HG03571 (cell line): ENCODE results near the gene GRIK2.

Experiments
- ATAC-seq: cut with Tn5 transposase; IDR thresholded peaks from one replicate; pipeline ENCODE4 v1.9.1; 2021; ENCODE audit not compliant: unreplicated experiment

Gene GRIK2

GRCh38 chr6:101853231-101854085 lies 459.9 kb downstream of the GRIK2 start:
- ATAC-seq: no peak

- no peak for ATAC-seq
Measured at GRCh38 chr6:101876431-101876830, 482.9 kb downstream of the GRIK2 start.

- ATAC-seq: no peak
Measured at GRCh38 chr6:101878554-101879276, 485.2 kb downstream of the GRIK2 start.

DNA sequence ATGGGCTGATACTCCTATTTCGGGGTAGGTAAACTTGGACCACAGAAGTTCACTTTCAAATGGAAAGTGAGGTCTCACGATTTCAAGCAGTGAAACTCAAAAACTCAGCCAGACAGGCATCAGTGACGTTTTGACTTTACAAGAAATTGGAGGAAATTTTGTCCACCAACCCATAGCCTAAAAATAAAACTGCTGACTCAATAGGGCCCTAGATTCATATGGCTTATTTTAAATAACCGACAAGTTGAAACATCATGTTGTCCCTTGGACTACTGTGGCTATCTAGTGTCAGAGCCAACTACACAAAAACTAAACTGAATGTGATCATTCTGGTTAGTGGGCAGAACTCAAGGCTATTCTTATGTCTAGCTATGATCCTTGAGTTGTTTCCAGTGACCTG lies 486.3 kb downstream of the GRIK2 start:
- no peak for ATAC-seq

GRCh38 chr6:101883505-101883904 lies 490.0 kb downstream of the GRIK2 start:
- ATAC-seq: no peak

- ATAC-seq: no peak
Measured at GRCh38 chr6:101887532-101887931, 494.0 kb downstream of the GRIK2 start.

GRCh38 chr6:101907356-101908217 lies 514.1 kb downstream of the GRIK2 start:
- no peak for ATAC-seq

DNA sequence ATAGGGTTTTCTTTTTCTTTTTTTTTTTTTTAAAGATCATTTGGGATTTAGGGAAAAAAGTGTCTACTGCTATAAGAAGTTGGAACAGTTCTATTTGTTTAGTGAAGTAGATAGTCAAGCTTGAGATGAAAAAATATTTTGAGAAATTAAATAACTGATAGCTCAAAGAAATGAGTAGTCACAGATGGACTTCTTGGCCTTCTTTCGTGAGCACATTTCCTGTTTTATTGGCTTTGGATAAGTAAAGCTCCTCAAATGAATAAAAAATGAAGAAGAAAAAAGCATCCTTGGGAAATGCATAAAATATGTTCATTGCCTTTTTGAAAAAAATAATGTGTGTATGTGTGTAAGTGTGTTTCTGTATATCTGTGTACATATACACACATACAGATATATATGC lies 515.9 kb downstream of the GRIK2 start:
- ATAC-seq: no peak

- ATAC-seq: no peak
Measured at GRCh38 chr6:101912311-101912710, 518.8 kb downstream of the GRIK2 start.

- ATAC-seq: no peak
Measured at GRCh38 chr6:101918471-101918870, 525.0 kb downstream of the GRIK2 start.

DNA sequence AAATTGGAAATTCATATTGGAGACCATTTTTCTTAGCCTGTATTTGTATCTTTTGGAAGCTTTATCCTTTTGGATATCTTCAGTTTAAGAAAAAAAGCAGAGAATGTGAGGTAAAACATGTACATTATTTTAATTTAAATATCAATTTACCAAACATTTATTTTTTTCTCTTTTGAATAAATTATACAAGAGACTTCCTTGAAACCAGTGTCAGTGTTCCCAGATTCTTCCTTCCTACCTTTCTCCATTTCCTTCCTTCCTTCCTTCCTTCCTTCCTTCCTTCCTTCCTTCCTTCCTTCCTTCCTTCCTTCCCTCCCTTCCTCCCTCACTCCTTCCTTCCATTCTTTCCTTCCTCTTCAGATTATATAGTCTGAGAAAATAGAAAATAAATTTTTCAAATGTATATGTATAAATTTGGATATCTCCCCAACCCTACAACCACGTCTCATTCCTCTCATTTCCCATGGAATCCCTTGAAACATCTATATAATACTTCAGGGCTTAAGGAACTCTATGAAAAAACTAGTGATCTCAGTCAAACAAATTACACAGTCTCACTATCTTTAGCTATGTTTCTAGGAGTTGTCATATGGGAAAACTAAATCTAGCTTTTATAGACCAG lies 528.4 kb downstream of the GRIK2 start:
- no peak for ATAC-seq

DNA sequence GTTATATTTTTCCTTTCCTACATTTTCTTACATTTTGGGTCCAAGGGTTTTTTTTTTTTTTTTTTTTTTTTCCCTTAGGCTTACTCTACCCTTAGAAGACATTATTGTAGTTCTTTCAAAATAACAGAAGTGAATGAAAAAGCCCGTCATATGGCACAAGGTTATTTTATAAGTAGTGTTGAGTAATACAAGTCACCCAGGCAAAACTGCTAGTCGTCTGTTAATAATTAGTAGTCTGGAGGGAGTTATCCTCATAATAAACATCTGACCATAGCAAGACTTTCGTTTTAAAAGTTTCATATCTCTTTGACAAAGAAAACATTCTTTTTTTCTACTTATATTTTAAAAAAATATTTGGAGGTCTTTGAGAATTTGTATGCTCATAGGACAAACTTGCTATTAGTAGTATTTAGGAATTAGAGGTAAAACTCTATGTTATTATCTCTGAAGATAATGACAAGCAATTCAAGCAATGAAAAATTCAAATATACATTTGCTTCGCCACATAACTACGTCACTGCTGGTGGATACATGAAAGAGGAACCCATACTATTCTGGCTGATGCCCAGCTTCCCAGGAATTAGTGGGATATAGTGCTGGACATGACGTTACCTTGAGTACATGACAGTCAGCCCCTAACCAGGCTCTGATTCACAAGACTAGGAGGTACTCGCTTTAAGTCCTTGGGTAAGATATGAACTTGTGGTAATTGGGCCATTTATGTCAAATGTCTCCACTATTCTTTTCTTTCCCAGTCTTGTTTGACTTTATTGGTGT lies 532.8 kb downstream of the GRIK2 start:
- ATAC-seq: no peak

GRCh38 chr6:101931766-101932165 lies 538.3 kb downstream of the GRIK2 start:
- ATAC-seq: no peak

- ATAC-seq: no peak
Measured at GRCh38 chr6:101932704-101933103, 539.2 kb downstream of the GRIK2 start.

- ATAC-seq: no peak
Measured at GRCh38 chr6:101935732-101936131, 542.2 kb downstream of the GRIK2 start.

GRCh38 chr6:101936516-101936915 lies 543.0 kb downstream of the GRIK2 start:
- no peak for ATAC-seq

GRCh38 chr6:101937108-101937507 lies 543.6 kb downstream of the GRIK2 start:
- no peak for ATAC-seq

GRCh38 chr6:101940391-101940790 lies 546.9 kb downstream of the GRIK2 start:
- ATAC-seq: no peak

DNA sequence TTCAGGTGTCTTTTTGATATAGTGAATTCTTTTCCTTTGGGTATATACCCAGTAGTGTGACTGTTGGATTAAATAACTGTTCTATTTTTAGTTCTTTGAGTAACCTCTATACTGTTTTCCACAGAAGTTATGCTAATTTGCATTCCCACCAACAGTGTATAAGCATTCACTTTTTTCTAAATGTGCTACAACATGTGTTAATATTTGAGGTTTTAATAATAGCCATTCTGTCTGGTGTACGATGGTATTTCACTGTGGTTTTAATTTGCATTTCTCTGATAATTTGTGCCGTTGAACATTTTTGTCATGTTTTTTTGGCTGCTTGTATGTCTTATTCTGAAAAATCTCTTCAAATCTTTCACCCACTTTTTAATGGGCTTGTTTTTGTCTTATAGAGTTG lies 563.5 kb downstream of the GRIK2 start:
- ATAC-seq: no peak

DNA sequence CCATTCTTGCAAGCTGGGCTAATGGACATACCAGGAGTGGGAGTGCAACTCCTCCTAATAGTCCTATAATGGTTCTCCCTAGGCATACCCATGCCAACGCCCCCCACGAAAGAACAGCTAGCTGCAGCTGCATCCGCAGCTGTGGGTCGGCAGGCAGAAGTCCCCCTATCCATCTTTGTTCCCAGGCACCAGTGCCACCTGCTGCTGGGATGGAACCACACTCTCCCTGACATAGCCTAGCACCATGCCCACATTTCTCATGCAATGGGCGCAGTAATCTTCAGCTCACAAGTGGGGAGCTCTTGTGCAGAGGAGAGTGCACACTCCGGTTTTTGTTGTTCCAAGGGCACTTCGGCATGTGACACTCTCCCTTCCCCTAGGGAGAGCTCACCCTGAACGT lies 567.8 kb downstream of the GRIK2 start:
- no peak for ATAC-seq
